Right lobe of liver (tissue), 4 donors: ENCODE measurements around the gene C2CD3.

Experiments
- POLR2A ChIP-seq: fragments of 450-650 bp; IDR thresholded peaks from one replicate; pipeline ENCODE4 v1.6.1; 2017; ENCODE audit warnings: antibody characterized with exemption, mild to moderate bottlenecking
- TF ChIP-seq, protein P1 (sequence below), 4 donors: fragments of 200-600 bp in 3 of 4; fragments of 450-650 bp in 1 of 4; IDR thresholded peaks; one replicate each; pipeline versions ENCODE4 v1.5.1 to v1.8.0; 2016 to 2022; ENCODE audit warnings: antibody characterized with exemption in 4 of 4, mild to moderate bottlenecking in 2 of 4
- donor health status: DM: no; HTN: no; CAD: no.
- donor health status: DM: no; HTN: no; CAD: no.
- donor health status: DM: no; HTN: yes; CAD: no.

DNA sequence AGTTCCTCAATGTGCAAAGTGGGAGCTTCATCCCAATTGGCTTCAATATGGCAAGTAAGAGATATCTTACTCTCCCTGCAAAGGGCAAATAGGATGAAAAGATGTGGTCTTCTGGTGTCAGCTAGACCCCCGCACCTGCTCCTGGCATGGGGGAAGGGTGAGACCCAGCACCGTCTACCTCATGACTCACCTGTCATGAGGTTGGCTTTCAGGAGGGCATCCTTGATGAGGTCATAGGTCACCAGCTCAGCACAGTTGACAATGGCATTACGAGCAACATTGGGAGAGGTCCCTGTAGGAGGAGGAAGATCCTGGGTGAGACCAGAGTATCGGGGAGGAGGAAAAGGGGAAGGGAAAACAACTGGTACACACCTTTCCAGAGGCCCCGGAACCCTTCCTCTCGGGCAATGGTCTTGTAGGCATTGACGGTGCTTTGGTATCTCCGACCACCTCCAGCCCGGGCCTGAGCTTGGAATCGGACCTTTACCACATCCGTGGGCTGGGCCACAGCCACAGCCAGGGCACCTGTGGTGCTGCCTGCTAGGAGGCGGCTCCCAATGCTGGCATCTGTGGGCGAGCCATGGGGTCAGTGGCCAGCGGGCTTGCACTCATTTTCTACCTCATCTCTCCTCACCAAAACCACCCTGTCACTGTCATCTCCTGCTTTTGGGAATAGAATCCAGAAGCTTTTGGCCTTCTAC, 194.2 kb downstream of the C2CD3 start:
- no peak for TF ChIP-seq POLR2A
- TF ChIP-seq, protein P1, sequence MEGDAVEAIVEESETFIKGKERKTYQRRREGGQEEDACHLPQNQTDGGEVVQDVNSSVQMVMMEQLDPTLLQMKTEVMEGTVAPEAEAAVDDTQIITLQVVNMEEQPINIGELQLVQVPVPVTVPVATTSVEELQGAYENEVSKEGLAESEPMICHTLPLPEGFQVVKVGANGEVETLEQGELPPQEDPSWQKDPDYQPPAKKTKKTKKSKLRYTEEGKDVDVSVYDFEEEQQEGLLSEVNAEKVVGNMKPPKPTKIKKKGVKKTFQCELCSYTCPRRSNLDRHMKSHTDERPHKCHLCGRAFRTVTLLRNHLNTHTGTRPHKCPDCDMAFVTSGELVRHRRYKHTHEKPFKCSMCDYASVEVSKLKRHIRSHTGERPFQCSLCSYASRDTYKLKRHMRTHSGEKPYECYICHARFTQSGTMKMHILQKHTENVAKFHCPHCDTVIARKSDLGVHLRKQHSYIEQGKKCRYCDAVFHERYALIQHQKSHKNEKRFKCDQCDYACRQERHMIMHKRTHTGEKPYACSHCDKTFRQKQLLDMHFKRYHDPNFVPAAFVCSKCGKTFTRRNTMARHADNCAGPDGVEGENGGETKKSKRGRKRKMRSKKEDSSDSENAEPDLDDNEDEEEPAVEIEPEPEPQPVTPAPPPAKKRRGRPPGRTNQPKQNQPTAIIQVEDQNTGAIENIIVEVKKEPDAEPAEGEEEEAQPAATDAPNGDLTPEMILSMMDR (IDR thresholded peaks at IDR 0.05) = no peak
